GM12875 (cell line): ENCODE data around the gene KRTAP26-1.

Experiments used
- H3K4me3 ChIP-seq: one replicate; pipeline ENCODE4 v1.5.1; 2011; ENCODE audit warnings: low read depth, low read length, control low read depth
- TF ChIP-seq, protein P1 (sequence below): IDR thresholded peaks from 2 replicates; pipeline ENCODE4 v1.5.1; 2011; ENCODE audit warnings: low read depth, mild to moderate bottlenecking, control low read depth, inconsistent platforms, low read length, moderate library complexity, borderline replicate concordance; ENCODE audit not compliant: insufficient read depth

The KRTAP26-1 gene

DNA sequence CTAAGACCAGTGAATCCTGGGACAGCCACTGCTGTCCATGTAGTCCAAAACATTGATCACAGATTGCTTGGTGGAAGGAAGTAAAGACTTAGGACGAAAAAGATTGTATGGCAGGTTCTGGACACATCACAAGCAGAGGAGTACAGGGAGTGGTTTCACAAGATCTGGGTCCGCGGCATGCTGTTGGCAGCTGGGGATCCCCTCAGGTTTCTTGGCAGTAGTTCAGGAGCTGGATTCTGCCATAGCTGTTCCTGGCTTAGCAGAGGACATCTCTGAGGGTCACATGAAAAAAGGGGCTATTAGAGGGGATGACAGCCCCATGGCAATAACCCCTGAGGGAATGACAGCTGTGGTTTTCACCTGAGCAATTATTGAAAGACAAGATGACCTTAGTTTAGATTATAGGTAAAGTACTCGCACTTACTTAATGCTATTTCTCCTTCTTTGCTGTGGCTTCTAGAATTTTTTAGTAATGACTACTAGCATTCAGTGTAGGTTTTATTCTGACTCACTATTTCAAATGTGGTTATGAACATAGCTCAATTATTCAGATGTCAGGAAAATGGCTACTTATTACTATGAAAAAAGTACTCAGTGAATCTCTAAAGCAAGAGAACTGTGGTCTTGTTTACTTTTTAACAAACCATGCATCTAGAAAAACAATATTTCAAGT, 9.2 kb upstream of the KRTAP26-1 start:
- no peak overlapping the region for H3K4me3 ChIP-seq
- TF ChIP-seq, protein P1, sequence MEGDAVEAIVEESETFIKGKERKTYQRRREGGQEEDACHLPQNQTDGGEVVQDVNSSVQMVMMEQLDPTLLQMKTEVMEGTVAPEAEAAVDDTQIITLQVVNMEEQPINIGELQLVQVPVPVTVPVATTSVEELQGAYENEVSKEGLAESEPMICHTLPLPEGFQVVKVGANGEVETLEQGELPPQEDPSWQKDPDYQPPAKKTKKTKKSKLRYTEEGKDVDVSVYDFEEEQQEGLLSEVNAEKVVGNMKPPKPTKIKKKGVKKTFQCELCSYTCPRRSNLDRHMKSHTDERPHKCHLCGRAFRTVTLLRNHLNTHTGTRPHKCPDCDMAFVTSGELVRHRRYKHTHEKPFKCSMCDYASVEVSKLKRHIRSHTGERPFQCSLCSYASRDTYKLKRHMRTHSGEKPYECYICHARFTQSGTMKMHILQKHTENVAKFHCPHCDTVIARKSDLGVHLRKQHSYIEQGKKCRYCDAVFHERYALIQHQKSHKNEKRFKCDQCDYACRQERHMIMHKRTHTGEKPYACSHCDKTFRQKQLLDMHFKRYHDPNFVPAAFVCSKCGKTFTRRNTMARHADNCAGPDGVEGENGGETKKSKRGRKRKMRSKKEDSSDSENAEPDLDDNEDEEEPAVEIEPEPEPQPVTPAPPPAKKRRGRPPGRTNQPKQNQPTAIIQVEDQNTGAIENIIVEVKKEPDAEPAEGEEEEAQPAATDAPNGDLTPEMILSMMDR = no peak

DNA sequence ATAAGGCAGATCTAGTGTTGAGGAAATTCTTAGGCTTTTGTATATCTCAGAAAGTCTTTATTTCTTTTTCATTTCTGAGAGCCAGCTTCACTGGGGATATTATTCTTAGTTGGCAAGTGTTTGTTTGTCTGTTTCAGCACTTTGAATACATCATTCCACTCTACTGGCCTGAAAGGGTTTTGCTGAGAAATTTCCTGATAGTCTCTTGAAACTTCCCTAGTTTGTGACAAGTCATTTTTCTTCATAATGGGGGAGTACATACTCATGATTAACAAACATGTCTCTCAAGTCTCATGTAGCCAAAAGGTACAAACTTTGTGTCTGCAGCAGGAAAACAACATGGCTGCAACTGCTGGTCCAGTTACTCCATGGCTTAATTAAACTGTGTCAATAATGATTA, 6.3 kb upstream of the KRTAP26-1 start:
- TF ChIP-seq, protein P1 = no peak
- no peak overlapping the region for H3K4me3 ChIP-seq

DNA sequence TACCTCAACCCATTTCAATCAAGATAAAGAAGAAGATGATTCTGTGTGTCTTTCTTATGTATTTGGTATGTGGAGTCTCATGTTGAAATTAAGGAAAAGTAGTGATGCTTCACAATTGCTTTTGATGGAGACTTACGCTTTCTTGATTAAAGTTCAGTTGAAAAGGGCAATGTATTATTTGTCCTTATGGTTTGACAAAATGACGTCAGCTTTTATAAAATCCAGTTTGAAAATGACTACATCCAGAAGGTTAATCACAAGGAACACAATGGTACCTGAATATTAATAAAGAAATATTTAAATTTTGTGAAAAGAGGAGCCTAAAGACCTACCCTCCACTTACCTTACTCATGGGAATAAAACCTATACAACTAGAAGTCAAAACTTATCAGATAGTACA, 4.4 kb downstream of the KRTAP26-1 start:
- TF ChIP-seq, protein P1 = no peak
- H3K4me3 ChIP-seq = no peak overlapping the region

DNA sequence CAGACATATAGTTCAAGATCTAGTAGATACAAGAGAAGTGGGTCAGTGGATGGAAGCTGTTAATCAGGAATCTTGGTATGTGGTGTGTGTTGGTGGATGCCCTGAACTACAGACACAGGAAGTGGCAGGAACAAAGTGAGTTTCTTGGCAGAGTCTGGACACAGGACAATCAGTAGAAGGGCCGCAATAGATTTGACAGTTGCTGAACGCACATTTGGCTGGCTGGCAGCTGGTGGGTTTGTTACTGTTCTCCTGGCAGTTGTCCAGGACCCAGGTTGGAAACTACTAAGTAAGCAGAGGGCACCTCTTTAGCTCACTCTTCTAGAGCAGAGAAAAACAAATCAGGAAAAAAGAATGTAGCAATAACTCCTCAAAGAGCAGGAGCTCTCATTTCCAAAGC, 13.2 kb downstream of the KRTAP26-1 start:
- TF ChIP-seq, protein P1 = no peak
- H3K4me3 ChIP-seq = no peak overlapping the region

DNA sequence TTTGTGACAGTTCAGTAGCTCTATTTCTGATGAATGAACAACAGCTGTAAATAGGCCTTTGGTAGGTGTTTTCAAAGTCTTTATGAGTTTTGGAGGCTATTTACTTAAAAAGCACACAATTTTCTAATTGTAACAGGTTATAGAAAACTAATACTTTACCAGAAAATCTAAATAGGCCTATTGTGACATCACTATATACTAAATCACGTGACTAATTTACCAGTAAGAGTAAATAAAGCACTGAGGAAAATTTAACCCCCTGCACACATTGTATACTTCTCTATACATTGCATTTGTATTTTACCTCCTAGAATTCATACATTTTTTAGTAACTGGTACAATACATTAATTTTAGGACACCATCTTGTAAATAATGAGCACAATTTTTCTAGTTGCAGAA, 15.0 kb downstream of the KRTAP26-1 start:
- TF ChIP-seq, protein P1 = no peak

DNA sequence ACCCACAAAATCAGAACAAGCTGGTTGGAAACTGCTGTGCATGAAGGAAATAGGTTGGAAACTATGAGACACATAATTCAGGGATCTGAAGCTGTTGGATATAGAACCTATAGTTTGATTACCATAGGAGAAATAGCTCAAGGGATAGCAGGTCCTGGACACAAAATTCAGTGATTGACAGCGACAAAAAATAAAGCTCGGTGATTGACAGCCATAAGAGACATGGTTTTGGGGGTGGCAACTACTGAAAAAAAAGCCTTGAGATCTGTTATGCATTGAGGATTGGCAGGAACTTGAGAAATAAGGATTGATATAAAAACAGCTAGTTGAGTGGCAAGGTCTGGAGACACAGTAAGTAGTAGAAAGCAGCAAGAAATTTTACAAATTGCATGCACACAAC, 30.9 kb downstream of the KRTAP26-1 start, which contains the start of gene KRTAP25-1:
Gene KRTAP25-1, minus strand, starts transcription at position 300 of the 400 bp plus-strand sequence. Its CDS starts 24 bp downstream, at position 276.
- TF ChIP-seq, protein P1 = no peak
- H3K4me3 ChIP-seq = no peak within 1 kb of the TSS

More for the DNA sequence above, 15.0 kb downstream of the KRTAP26-1 start:
- no peak overlapping the region for H3K4me3 ChIP-seq

DNA sequence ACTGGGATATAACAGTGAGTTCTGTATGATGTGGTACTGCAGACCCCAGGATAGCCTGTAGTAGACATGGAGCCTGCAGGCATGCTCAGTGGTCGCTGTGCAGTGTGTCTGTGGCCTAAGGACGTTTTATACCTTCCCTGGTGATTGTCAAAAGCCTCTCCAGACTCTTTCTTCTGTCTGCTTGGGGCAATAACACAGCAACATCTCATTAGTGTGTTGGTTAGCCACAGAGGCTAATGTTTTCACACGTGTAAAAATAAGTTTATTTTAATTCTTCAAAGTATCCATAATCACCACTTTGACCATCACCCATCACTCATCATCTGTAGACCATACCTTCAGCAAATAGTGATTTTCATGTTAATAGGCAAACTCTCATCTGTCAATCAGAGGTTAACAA, 37.3 kb downstream of the KRTAP26-1 start, which contains the start of gene KRTAP24-1:
Gene KRTAP24-1, minus strand, starts transcription at position 101 of the 400 bp plus-strand sequence. Its CDS starts 18 bp downstream, at position 83.
- TF ChIP-seq, protein P1 = no peak
- no peak within 1 kb of the TSS for H3K4me3 ChIP-seq
